ENCODE results near the gene GRM8.

The GRM8 gene

DNA sequence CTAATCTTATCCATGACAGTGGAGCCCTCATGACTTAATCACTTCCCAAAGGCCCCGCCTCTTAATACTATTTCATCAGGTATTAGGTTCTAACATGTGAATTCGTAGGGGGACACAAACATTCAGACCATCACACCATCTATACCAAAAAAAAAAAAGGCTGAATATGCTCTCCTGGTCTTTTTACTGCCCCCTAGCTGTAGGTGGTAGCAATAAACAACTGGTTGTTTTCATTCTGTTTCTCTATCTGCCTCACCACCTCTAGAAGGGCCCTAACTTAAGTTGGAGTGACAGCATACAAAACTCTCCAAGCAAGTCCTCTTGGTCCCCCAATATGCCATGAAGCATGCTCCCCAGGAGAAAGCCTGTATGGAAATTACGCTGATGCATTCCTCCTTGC, 94.1 kb downstream of the GRM8 start:
- in situ Hi-C loops (cut with HindIII; ENCODE audit: low sequenced_read_pairs), result no loop called here
- DNase-seq (ENCODE audit: low read depth), result no peak
- TF ChIP-seq, protein P1, sequence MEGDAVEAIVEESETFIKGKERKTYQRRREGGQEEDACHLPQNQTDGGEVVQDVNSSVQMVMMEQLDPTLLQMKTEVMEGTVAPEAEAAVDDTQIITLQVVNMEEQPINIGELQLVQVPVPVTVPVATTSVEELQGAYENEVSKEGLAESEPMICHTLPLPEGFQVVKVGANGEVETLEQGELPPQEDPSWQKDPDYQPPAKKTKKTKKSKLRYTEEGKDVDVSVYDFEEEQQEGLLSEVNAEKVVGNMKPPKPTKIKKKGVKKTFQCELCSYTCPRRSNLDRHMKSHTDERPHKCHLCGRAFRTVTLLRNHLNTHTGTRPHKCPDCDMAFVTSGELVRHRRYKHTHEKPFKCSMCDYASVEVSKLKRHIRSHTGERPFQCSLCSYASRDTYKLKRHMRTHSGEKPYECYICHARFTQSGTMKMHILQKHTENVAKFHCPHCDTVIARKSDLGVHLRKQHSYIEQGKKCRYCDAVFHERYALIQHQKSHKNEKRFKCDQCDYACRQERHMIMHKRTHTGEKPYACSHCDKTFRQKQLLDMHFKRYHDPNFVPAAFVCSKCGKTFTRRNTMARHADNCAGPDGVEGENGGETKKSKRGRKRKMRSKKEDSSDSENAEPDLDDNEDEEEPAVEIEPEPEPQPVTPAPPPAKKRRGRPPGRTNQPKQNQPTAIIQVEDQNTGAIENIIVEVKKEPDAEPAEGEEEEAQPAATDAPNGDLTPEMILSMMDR (IDR thresholded peaks at IDR 0.05; ENCODE audit: low read depth, low read length, missing control alignments), result no peak
- no peak overlapping the region for H3K4me3 ChIP-seq (ENCODE audit: low read depth, low read length)

DNA sequence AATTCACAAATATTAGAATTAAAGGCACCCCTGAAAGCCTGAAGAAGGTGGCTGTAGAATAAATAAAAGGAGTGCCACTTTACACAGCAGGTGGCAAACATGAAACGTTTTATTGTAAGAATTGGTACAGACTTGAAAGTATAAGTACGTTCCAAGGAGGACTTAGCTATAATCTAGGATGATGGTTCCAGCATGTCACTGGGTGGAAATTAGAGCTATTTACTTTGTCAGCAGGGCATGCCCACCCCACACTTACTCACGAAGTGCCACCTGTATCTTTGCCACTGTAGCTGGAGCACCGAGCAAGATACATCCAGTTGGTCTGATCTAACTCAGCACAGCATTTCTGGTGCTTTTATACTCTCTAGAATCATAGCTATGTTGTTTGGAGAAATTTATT, 97.8 kb downstream of the GRM8 start:
- TF ChIP-seq, protein P1 (IDR thresholded peaks at IDR 0.05; ENCODE audit: low read depth, low read length, missing control alignments), result no peak
- in situ Hi-C loops (cut with HindIII; ENCODE audit: low sequenced_read_pairs), result no loop called here
- H3K4me3 ChIP-seq (ENCODE audit: low read depth, low read length), result no peak overlapping the region
- DNase-seq (ENCODE audit: low read depth), result no peak

DNA sequence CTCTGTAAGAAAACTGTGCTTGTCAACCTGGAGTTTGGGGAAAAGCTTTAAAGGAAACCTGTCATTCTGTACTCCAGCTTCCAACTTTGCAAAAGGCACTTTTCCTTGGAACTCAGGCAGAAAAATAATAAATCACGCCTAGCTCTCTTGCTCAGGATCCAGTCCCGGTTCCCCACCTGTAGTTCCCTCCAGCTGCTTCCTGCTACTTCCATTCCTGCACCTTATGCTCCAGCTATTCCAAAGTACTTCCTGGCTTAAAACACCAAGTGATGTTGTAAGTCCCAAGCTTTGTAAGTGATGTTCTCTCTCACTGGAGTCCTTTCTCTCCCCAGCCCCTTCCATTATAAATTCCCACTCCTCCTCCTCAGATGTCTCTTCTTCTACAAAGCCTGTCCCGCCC, 98.6 kb downstream of the GRM8 start:
- in situ Hi-C loops (cut with HindIII; ENCODE audit: low sequenced_read_pairs), result no loop called here
- DNase-seq (ENCODE audit: low read depth), result no peak
- TF ChIP-seq, protein P1 (IDR thresholded peaks at IDR 0.05; ENCODE audit: low read depth, low read length, missing control alignments), result no peak
- H3K4me3 ChIP-seq (ENCODE audit: low read depth, low read length), result no peak overlapping the region

DNA sequence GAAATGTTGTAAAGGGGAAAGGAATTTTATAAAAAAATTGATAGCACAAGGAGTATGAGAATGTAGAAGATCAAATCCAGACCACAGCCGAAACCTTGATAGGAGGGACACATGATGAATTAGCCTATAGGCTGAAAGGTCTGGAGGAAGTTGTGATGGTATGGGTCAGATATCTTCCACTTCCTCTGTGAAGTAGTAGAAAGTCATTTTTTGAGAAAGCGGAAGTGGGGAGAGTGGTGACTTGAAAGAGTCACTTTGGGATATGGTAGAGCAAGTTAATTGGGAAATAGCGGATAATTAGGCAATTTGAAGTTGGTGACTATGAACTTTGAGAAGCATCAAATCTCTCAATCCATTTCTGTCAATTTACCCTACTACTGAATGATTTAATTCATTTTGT, 99.4 kb downstream of the GRM8 start:
- no peak overlapping the region for H3K4me3 ChIP-seq (ENCODE audit: low read depth, low read length)
- DNase-seq (ENCODE audit: low read depth), result no peak
- TF ChIP-seq, protein P1 (IDR thresholded peaks at IDR 0.05; ENCODE audit: low read depth, low read length, missing control alignments), result no peak
- in situ Hi-C loops (cut with HindIII; ENCODE audit: low sequenced_read_pairs), result no loop called here

DNA sequence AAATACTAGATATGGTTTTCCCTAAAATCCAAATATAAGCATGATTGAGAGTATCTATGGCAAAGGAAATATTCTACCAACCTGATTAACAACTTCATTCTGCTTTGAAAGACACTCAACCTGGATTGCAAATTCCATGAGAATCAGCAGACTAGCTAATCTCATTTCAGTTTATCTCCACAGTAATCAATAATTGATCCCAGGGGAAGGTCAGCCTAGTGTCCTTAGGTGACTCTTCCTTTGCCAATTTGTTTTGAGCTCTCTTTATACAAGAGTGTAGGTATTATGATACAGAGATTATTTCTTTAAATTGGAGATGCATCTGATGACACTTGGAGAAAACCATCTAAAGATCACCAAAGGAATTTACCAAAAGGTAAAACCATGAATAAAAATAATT, 100.3 kb downstream of the GRM8 start:
- in situ Hi-C loops (cut with HindIII; ENCODE audit: low sequenced_read_pairs), result no loop called here
- TF ChIP-seq, protein P1 (IDR thresholded peaks at IDR 0.05; ENCODE audit: low read depth, low read length, missing control alignments), result no peak
- no peak for DNase-seq (ENCODE audit: low read depth)
- H3K4me3 ChIP-seq (ENCODE audit: low read depth, low read length), result no peak overlapping the region

DNA sequence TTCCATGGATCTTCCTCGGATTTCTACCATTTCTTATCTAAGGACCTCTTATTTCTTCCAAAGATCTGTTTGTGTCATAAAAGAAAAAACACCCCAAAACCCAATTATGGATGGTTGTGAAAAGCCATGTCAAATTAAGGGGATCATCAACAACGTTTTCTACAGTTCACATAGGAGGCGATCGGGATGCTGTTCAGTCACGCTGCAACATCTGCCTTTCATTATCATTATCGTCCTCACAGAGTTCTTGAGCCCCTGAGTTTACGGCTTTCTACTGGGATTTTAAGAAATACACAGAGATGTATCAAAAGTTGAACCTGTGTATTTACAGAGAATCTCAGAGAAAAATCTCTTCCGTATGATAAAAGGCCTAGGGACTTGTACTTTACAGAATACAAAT, 101.4 kb downstream of the GRM8 start:
- no peak overlapping the region for H3K4me3 ChIP-seq (ENCODE audit: low read depth, low read length)
- no peak for DNase-seq (ENCODE audit: low read depth)
- in situ Hi-C loops (cut with HindIII; ENCODE audit: low sequenced_read_pairs), result no loop called here
- TF ChIP-seq, protein P1 (IDR thresholded peaks at IDR 0.05; ENCODE audit: low read depth, low read length, missing control alignments), result no peak

DNA sequence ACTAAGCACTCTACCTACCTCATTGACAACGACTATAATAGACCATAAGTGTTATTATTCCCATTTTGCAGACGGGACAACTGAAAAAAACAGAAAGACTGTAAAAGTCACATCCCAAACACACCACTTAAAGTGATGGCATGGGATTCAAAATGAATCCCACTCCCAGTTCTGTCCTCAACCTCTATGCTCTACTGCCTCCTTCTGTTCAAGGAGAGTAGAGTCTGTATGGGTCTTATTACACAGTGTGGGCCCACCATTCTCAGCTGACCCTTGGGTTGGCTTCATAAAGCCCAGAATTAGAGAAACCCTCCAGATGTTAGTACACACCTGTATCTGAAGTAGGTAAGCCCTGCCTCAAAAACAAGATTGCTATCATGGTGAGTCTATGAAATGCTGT, 102.2 kb downstream of the GRM8 start:
- DNase-seq (ENCODE audit: low read depth), result no peak
- H3K4me3 ChIP-seq (ENCODE audit: low read depth, low read length), result no peak overlapping the region
- TF ChIP-seq, protein P1 (IDR thresholded peaks at IDR 0.05; ENCODE audit: low read depth, low read length, missing control alignments), result no peak
- in situ Hi-C loops (cut with HindIII; ENCODE audit: low sequenced_read_pairs), result no loop called here

Data from astrocyte of the cerebellum (primary cell).